Fibroblast of skin of scalp (primary cell): ENCODE measurements around the gene KLK13.

Experiments
- DNase-seq: peaks from one replicate; pipeline ENCODE4 v3.0.0-alpha.2; 2013

KLK13 gene

GRCh38 chr19:51018745-51019543, 45.9 kb downstream of the KLK13 start:
- DNase-seq = no peak

- peak; percentile 26 for DNase-seq
Measured at GRCh38 chr19:51016798-51017683, 47.9 kb downstream of the KLK13 start.

- no peak for DNase-seq
Measured at GRCh38 chr19:51015691-51016267, 49.1 kb downstream of the KLK13 start.

DNA sequence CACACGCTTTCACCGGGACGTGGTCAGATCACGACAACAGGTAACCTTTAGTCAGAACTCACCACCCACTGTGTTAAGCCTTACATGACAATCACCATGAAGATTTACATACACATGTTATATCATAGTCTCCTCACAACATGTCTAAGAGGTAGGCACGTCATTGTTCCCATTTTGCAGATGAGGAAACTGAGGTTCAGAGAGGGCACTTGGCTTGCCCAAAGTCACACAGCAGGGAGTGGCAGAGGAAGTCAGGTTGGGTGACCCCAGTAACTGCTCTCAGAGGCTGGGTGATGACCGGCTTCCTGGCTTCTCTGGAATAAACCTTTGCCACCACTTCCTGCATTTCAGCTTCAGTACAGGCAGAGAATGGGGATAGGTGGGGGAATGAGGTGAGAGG, 50.6 kb downstream of the KLK13 start:
- no peak for DNase-seq

DNA sequence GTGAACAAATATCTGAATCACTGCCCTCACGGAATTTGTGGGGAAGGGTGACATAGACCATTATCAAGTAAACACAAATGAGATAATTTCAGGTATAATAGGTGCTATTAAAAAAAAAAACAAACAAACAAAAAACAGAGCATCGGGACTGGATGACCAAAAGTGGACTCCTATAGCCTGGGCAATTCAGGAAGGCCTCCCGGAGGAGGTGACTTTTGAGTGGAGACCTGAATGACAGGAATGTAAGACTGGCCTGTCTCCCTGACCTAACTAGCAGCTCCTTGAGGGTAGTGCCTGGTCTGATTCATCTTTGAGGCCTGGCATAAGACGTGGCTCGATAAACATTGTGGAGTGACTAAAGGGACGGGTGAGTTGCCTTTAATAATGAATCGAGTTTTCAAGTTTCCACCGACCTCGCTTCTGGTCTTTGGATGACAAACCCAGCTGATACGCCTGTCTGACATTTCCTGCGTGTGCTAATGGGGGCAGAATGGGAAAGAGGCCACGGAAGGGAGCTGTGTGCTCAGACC, 52.2 kb downstream of the KLK13 start:
- no peak for DNase-seq

DNA sequence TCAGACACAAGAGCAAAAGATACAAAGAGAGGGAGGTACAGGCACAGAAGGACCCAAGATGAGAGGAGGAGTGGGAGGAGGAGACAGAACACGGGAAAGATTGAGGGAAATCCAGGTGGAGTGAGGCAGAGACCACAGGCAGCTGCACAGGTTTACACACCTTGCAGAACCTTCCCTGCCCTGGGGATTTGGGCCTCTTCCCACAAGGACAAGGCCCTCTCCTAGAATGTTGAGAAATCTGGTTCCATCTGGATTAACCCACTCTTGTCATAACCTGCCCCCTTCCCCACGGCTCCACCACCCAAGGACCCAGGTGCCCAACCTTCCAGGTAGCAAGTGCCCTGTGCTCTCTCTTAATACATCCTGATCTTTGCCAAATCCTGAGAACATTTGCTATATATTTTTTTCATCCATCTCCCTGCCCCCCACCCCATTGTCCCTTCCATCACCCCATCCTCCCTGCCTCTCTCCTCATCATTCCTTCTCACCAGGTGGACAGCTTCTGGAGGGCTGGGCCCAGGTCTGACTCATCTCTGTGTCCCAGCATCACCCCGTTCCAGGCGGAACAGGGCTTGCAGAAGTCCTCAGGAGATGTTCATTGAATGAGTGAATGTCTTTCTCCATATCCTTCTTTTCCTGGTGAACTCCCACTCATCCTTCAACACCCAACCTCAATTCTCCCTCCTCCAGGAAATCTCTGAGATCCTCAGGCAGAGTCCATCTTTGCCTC, 54.7 kb downstream of the KLK13 start:
- DNase-seq = no peak

DNA sequence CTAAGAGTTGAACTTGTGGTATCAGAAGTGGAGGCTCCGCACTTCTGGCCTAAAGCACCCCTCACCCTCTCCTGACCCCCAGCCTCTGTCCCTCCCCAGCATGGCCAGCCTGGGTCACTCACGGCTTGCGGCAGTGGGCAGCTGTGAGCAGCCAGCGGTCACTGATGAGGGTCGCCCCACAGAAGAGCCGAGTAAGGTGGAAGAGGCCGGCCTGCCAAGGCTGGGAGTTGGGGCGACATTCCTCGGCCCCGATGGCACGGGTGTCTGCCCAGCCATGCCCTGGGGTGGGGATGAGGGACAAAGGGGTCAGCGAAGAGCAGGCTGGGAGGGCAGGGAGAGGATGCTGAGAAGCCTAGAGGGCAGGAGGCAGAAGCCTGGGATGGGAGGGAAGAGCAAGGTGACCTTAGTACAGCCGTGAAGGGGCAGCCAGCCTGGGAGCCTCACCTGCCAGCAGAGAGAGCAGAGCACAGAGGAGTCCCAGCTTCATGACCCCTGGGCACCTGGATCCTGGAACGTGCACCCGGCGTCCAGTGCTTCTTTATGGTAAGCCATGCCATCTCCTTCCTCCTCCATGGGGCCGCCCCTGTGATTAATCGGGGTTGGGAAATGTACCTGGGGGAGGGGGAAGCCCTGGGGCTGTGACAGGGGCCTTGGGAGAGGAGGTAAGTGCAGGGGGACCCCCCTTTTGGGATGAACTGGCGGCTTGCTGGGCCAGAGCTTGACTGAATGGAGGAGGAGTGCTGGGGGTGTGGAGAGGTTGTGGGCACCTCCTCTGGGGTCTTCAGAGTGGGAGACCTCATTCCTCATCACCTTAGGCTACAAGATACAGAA, 55.6 kb downstream of the KLK13 start:
- no peak for DNase-seq

GRCh38 chr19:51007488-51007887, 57.4 kb downstream of the KLK13 start:
- no peak for DNase-seq

DNA sequence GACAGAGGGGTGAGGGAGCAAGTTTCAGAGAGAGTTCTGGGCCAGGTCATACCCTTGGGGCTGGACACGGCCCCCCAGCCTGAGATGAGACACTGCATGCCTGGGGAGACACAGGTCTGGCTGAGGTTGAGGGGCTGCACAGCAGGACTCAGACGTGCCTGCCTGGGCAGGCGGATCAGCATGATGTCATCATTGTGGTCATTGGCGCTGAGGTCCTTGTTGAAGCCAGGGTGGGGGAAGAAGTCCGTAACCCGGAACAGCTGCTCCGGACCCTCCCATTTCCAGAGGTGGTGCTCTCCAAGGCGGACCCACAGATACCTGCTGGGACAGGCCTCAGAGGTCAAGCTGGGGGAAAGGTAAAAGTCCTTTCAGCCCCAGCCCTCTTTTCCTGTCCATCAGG, 58.5 kb downstream of the KLK13 start:
- no peak for DNase-seq
